ENCODE results near the gene APOBR.
"Not testable (repeated sequence)": the region's sequence is repeated elsewhere in the genome, so short reads cannot be mapped to it uniquely, and the experiment has no call there.

The APOBR gene

DNA sequence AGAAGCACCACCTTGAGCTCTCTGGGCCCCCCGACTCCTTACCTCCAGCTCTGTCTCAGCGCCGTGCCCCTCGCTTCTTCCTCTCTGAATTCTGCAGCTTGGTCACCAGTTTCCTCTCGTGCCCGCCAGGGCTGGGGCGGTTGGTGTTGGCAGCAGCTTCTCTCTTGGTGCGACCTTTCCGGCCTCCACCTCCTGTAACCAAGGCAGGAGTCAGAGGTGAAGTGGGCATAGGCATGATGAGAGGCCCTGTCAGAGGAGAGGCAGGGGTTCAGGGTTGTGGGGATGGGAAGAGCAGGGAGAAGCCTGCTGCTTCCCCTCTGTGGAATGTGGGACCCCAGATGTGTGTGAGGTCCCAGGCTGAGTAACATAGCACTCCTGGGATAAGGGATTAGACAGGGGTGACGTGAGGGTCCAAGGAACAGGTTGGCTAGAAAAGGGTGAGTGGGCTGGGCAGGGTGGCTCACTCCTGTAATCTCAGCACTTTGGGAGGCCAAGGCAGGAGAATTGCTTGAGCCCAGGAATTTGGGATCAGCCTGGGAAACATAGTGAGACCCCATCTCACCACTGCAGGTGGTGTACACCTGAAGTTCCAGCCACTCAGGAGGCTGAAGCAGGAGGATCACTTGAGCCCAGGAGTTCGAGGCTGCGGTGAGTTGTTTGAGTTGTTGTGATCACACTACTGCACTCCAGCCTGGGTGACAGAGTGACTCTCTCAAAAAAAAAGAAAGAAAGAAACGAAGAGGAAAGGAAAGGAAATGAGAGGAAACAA is 43.7 kb downstream of the APOBR start:
- peak overlapping the region; percentile 57 for H3K4me3 ChIP-seq (ENCODE audit: control insufficient read depth, low read depth, low read length)
- TF ChIP-seq, protein P1, sequence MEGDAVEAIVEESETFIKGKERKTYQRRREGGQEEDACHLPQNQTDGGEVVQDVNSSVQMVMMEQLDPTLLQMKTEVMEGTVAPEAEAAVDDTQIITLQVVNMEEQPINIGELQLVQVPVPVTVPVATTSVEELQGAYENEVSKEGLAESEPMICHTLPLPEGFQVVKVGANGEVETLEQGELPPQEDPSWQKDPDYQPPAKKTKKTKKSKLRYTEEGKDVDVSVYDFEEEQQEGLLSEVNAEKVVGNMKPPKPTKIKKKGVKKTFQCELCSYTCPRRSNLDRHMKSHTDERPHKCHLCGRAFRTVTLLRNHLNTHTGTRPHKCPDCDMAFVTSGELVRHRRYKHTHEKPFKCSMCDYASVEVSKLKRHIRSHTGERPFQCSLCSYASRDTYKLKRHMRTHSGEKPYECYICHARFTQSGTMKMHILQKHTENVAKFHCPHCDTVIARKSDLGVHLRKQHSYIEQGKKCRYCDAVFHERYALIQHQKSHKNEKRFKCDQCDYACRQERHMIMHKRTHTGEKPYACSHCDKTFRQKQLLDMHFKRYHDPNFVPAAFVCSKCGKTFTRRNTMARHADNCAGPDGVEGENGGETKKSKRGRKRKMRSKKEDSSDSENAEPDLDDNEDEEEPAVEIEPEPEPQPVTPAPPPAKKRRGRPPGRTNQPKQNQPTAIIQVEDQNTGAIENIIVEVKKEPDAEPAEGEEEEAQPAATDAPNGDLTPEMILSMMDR (IDR thresholded peaks at IDR 0.05; ENCODE audit: control insufficient read depth, insufficient read depth, low read depth, low read length, missing control alignments), result no peak
- DNase-seq (ENCODE audit: low read depth), result no peak

DNA sequence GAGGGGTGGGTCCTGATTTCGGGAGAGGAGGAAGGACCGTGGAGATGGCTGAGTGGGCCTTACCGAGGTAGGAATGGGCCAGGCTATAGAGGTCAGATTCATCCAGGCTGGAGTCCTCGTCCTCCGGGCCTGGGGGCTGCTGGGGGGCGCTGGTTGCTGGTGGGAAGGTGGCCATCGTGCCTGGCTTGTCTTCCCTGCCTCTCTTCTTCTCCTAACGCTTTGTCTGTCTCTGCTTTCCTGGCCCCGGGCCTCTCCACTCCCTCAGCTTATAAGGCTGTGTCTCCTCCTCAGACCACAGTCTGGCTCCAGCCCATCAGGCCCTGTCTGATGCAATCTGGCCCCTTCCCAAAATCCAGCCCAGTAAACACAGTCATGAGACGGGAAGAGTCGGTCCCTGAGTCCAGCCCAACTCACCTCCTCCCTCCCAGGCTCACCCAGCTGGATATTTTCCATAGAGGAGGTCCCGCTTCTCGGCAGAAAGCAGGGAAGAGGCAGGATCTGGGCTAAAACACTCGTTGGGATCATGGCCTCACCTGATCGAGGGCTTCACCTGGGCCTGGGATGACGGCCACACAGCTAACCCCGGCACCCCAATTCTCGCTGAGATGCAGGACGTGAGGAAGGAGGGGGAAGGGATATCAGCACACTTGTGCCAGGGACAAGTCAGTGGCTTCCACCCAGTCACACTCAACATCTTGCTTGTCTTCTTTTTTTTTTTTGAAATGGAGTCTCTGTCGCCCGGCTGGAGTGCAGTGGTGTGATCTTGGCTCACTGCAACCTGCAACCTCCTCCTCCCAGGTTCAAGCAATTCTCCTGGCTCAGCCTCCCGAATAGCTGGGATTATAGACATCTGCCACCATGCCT is 44.5 kb downstream of the APOBR start, which contains the start of gene NUPR1:
TSS of gene NUPR1 (minus strand) at position 242 of the 864 bp plus-strand sequence. CDS start at position 175, 67 bp downstream.
- TF ChIP-seq, protein P1 (IDR thresholded peaks at IDR 0.05; ENCODE audit: control insufficient read depth, insufficient read depth, low read depth, low read length, missing control alignments), result no peak
- peak; percentile 97 for DNase-seq (ENCODE audit: low read depth)
- H3K4me3 ChIP-seq (ENCODE audit: control insufficient read depth, low read depth, low read length), result peak within 1 kb of the TSS; percentile 57

DNA sequence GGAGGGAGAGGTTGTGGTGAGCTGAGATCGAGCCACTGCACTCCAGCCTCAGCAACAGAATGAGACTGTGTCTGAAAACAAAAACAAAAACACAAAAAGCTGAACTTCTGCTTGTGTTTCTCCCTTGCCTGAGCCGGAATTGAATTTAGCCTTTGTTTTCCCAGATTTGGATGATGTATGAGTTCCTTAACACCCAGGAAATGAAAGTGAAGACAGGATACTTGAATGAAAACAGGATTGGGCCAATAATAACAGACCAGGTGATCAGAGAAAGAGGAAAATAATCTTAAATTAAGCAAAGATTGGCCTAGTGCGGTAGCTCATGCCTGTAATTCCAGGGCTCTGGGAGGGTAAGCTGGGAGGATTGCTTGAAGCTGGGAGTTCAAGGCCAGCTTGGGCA is 45.9 kb downstream of the APOBR start:
- no peak for DNase-seq (ENCODE audit: low read depth)
- TF ChIP-seq, protein P1 (IDR thresholded peaks at IDR 0.05; ENCODE audit: control insufficient read depth, insufficient read depth, low read depth, low read length, missing control alignments), result no peak
- no peak overlapping the region for H3K4me3 ChIP-seq (ENCODE audit: control insufficient read depth, low read depth, low read length)

DNA sequence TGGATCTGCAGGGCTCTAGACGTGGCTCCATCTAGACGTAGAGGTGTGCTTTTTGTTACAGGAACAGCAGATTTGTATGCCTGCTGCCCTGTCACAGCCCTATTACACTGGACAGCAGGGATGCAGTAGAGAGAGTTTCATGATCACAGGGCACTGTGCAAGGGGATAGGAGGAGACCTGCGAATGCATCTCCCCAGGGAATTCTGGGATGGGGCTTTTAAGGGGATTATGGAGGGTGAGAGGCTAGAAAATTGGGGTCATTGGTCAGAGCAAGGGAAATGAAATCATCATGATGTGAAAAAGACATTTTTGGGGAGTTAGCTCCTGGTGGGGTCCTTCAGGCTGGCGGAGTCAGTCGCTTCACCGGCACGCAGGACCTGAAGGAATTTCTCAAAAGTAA is 48.2 kb downstream of the APOBR start:
- TF ChIP-seq, protein P1 (IDR thresholded peaks at IDR 0.05; ENCODE audit: control insufficient read depth, insufficient read depth, low read depth, low read length, missing control alignments), result no peak
- DNase-seq (ENCODE audit: low read depth), result no peak
- no peak overlapping the region for H3K4me3 ChIP-seq (ENCODE audit: control insufficient read depth, low read depth, low read length)

DNA sequence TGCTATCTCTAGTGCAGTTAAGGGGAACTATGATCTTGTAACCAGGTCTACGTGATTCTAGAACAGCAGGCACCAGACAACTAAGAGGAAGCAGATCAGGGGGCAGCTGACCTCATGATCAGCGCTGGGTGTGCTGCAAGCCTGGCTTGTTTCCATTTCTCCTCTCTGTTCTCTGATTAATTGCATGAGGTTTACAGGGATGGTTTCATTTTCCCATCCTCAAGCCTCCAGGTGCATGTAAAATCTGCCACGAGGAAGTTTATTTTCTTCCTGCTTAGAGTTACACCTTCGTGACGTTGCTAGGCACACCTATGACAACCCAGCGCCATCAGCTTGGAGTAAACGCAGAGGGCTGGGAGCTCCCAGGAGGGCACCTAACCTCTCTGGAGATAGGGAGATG is 48.6 kb downstream of the APOBR start:
- H3K4me3 ChIP-seq (ENCODE audit: control insufficient read depth, low read depth, low read length), result no peak overlapping the region
- TF ChIP-seq, protein P1 (IDR thresholded peaks at IDR 0.05; ENCODE audit: control insufficient read depth, insufficient read depth, low read depth, low read length, missing control alignments), result no peak
- DNase-seq (ENCODE audit: low read depth), result no peak

DNA sequence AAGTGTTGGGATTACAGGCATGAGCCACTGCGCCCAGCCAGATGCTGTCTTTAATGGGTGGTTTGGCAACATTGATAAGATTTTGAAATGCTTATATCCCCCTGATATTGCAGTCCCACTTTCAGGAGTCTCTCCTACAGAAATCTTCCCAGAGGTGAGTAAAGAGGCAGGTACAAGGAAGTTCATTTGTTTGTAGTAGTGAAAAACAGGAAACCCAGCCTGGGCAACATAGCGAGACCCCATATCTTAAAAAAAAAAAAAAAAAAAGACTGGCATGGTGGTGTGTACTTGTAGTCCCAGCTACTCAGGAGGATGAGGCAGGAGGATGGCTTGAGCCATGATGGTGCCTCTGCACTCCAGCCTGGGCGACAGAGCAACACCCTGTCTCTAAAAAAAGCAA is 50.6 kb downstream of the APOBR start:
- DNase-seq (ENCODE audit: low read depth), result no peak
- no peak overlapping the region for H3K4me3 ChIP-seq (ENCODE audit: control insufficient read depth, low read depth, low read length)
- TF ChIP-seq, protein P1 (IDR thresholded peaks at IDR 0.05; ENCODE audit: control insufficient read depth, insufficient read depth, low read depth, low read length, missing control alignments), result no peak

DNA sequence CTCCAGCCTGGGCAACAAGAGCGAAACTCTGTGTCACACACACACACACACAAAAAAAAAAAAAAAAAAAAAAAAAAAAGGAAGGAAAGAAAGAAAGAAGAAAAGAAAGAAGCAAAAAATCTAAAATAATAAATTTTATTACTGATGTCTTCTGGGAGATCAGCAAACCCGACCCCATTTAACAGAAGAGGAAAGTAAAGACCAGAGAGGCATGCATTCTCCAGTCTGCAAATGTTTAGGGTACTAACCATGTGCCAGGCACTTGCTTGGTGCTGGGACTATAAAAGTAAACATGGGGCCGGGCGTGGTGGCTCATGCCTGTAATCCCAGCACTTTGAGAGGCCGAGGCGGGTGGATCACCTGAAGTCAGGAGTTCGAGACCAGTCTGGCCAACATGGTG is 51.5 kb downstream of the APOBR start:
- not testable (repeated sequence) for DNase-seq (ENCODE audit: low read depth); H3K4me3 ChIP-seq (ENCODE audit: control insufficient read depth, low read depth, low read length)
